ENCODE measurements around the gene IVL. TPM values are rescaled to one million over a fixed set of nuclear protein-coding genes. Genes with fewer than 3 reads are reported as not detected.

Gene IVL
- total RNA-seq, 2 experiments from 2014 or later, result not detected

DNA sequence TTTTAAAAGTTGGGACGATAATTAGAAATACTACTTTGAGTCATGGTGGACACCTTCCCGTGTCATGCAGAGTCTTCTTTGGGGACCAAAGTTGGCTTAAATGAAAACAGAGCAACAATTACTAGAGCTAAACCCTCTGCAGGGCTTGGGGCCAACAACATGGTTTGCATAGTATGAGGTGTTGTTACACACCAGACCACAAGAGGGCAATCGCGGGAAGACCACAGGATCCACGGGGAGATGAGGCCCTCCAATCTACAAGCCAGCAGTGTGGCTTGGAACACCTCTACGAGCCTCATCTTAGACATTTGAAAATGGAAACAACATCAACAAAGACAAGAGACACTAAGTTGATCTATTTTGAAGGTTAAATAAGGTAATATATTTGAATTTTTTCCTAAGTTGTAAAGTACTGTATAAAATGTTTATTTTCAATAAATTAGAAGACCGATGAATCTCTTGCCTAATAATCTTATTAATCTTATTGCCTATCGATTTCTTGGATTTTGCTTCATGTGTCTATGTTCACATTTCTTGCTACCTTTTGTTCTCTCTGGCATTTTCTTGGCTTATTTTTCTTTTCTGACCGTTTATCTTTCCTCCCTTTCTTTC lies 38.4 kb upstream of the IVL start:
- no peaks in the 10 kb centered on the region for H3K9me3 Mint-ChIP-seq

DNA sequence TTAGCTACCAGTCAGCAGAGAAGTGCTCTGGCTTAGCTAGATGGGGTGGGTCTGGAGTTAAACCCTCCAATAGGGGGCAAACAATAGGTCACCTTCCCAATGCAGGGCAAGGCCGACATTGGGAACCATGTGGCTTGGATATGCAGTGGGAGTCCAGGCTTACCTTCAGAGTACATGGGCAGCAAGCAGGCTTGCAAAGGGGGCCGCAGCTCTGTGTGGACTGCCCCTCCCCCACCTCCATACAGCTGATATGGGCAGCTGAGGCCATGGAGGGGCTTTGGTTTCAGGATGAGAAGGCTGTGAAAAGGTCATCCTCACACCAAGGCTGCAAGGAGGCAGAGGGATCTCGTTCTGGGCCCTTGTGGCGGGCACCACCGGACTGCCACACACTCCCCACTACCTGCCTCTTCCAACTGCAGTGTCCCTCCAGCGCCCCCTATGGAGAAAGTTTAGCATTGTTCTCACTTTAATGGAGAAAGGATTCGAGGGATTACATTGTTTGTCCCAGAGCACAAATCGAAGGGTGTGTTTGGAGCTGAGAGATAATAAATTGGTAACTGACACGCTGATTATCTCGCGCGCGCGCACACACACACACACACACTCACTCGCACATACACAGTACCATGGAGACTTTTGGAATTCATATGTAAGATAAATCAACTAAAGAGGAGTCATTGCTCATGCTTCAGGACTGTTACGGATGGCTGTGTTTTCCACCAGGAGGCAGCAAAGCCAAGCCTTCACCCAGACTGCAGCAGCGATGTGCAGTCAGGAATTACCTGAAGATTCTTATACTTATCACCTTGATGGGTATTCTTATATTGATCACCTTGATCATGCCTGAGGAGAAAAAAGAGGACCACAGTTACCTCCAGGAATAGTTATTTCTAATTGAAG lies 37.3 kb upstream of the IVL start:
- peaks cover 6% of the 10 kb centered on the region in 2 experiments for H3K27me3 ChIP-seq (ENCODE audit: control insufficient read depth in 1 of 2, insufficient read depth in 2 of 2, low read length in 2 of 2)
- ATAC-seq (ENCODE audit: poor library complexity) (no peak), DNase-seq (no peak)
- H3K4me1 Mint-ChIP-seq (ENCODE audit: low read depth), result no peaks in the 10 kb centered on the region
- ChIA-PET POLR2A (no interaction called here), CTCF (interaction anchor here (0.6 kb wide), 1 partner anchor 43 kb away, joined by 3 read pairs; no protein-coding TSS in a partner anchor)
- H3K36me3 ChIP-seq (ENCODE audit: insufficient read depth, low read length), result no peaks in the 10 kb centered on the region
- H3K9me3 ChIP-seq (ENCODE audit: control insufficient read depth in 1 of 2, insufficient read depth in 1 of 2, low read length in 2 of 2), result peaks cover 0 to 3% of the 10 kb centered on the region in 2 experiments
- H3K4me1 ChIP-seq (ENCODE audit: insufficient read depth, low read length), result no peaks in the 10 kb centered on the region
- no peaks in the 10 kb centered on the region for H3K9me3 Mint-ChIP-seq
- H3K27me3 Mint-ChIP-seq, result peaks cover 18% of the 10 kb centered on the region
- intact Hi-C loops (cut with DNase I, micrococcal nuclease), result loop anchor here in 1 of 2 experiments (2.0 kb wide), 1 partner anchor 402 kb away; no protein-coding TSS in a partner anchor
- H3K27ac ChIP-seq (ENCODE audit: low read depth in 1 of 2, low read length in 2 of 2), result no peak overlapping the region
- H3K36me3 Mint-ChIP-seq (ENCODE audit: low read depth), result no peaks in the 10 kb centered on the region
- TF ChIP-seq, protein P1, sequence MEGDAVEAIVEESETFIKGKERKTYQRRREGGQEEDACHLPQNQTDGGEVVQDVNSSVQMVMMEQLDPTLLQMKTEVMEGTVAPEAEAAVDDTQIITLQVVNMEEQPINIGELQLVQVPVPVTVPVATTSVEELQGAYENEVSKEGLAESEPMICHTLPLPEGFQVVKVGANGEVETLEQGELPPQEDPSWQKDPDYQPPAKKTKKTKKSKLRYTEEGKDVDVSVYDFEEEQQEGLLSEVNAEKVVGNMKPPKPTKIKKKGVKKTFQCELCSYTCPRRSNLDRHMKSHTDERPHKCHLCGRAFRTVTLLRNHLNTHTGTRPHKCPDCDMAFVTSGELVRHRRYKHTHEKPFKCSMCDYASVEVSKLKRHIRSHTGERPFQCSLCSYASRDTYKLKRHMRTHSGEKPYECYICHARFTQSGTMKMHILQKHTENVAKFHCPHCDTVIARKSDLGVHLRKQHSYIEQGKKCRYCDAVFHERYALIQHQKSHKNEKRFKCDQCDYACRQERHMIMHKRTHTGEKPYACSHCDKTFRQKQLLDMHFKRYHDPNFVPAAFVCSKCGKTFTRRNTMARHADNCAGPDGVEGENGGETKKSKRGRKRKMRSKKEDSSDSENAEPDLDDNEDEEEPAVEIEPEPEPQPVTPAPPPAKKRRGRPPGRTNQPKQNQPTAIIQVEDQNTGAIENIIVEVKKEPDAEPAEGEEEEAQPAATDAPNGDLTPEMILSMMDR (IDR thresholded peaks at IDR 0.05), result no peak
- H3K4me3 ChIP-seq (ENCODE audit: low read length), result no peak overlapping the region
- no peak overlapping the region for H3K4me3 Mint-ChIP-seq
- no peak overlapping the region for H3K27ac Mint-ChIP-seq

More for the DNA sequence above, 38.4 kb upstream of the IVL start:
- Histone ChIP-seq H3K9me3 (ENCODE audit: control insufficient read depth in 1 of 2, insufficient read depth in 1 of 2, low read length in 2 of 2) (peaks cover 0 to 3% of the 10 kb centered on the region in 2 experiments), H3K27me3 (ENCODE audit: control insufficient read depth in 1 of 2, insufficient read depth in 2 of 2, low read length in 2 of 2) (peaks cover 6 to 12% of the 10 kb centered on the region in 2 experiments), H3K27ac (ENCODE audit: low read depth in 1 of 2, low read length in 2 of 2) (no peak overlapping the region), H3K4me3 (ENCODE audit: low read length) (no peak overlapping the region), H3K4me1 (ENCODE audit: insufficient read depth, low read length) (no peaks in the 10 kb centered on the region), H3K36me3 (ENCODE audit: insufficient read depth, low read length) (no peaks in the 10 kb centered on the region)
- Mint-ChIP-seq H3K27me3 (peaks cover 14% of the 10 kb centered on the region), H3K4me1 (ENCODE audit: low read depth) (no peaks in the 10 kb centered on the region), H3K27ac (no peak overlapping the region), H3K36me3 (ENCODE audit: low read depth) (no peaks in the 10 kb centered on the region), H3K4me3 (no peak overlapping the region)
- DNase-seq, result peak; percentile 18 to 67 (median 36)
- TF ChIP-seq, protein P1 (IDR thresholded peaks at IDR 0.05), result peak; percentile 81
- CTCF ChIA-PET, result interaction anchor here (1.0 kb wide), 1 partner anchor 25 kb away, joined by 3 read pairs; no protein-coding TSS in a partner anchor
- intact Hi-C loops (cut with DNase I, micrococcal nuclease), result loop anchor here in 1 of 2 experiments (2.0 kb wide), 2 partner anchors 403 to 409 kb away; no protein-coding TSS in a partner anchor
- ATAC-seq (ENCODE audit: poor library complexity), result peak; percentile 39
- POLR2A ChIA-PET, result no interaction called here

DNA sequence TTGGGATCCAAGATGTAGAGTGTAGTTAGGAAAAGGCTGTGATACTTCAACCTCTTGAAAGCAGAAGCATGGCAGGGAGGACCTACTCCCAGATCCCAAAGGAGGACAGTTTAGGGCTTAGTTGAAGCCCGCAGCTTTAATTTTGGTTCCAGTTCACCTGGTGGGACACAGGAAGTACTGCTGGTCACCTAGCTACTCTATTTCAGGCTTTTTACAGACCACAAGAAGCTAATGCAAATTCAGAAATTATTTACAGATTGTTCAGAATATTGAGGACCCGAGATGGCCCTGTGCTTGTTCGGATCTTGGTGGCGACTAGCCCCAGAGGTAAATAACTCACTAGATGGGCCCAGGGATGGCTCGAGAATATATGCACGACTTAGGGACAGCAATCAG lies 36.6 kb upstream of the IVL start:
- H3K9me3 Mint-ChIP-seq, result no peaks in the 10 kb centered on the region
- Histone ChIP-seq H3K4me3 (ENCODE audit: low read length) (no peak overlapping the region), H3K4me1 (ENCODE audit: insufficient read depth, low read length) (no peaks in the 10 kb centered on the region), H3K9me3 (ENCODE audit: control insufficient read depth in 1 of 2, insufficient read depth in 1 of 2, low read length in 2 of 2) (peaks cover 0 to 3% of the 10 kb centered on the region in 2 experiments), H3K27ac (ENCODE audit: low read depth in 1 of 2, low read length in 2 of 2) (no peak overlapping the region), H3K36me3 (ENCODE audit: insufficient read depth, low read length) (no peaks in the 10 kb centered on the region), H3K27me3 (ENCODE audit: control insufficient read depth in 1 of 2, insufficient read depth in 2 of 2, low read length in 2 of 2) (peaks cover 0 to 6% of the 10 kb centered on the region in 2 experiments)
- intact Hi-C loops (cut with DNase I, micrococcal nuclease), result loop anchor here in 1 of 2 experiments (2.0 kb wide), 1 partner anchor 401 kb away; no protein-coding TSS in a partner anchor
- peaks cover 18% of the 10 kb centered on the region for H3K27me3 Mint-ChIP-seq
- no peak overlapping the region for H3K27ac Mint-ChIP-seq
- ATAC-seq (ENCODE audit: poor library complexity) (no peak), DNase-seq (no peak)
- no peaks in the 10 kb centered on the region for H3K36me3 Mint-ChIP-seq (ENCODE audit: low read depth)
- no peaks in the 10 kb centered on the region for H3K4me1 Mint-ChIP-seq (ENCODE audit: low read depth)
- CTCF ChIA-PET, result interaction anchor here (0.6 kb wide), 1 partner anchor 42 kb away, joined by 3 read pairs; no protein-coding TSS in a partner anchor
- POLR2A ChIA-PET, result no interaction called here
- no peak overlapping the region for H3K4me3 Mint-ChIP-seq
- TF ChIP-seq, protein P1 (IDR thresholded peaks at IDR 0.05), result no peak
